HG02885 (cell line): ENCODE data around the gene SAMD14.

Experiments
- ATAC-seq: cut with Tn5 transposase; IDR thresholded peaks from one replicate; pipeline ENCODE4 v1.9.1; 2021; ENCODE audit warnings: mild to moderate bottlenecking; ENCODE audit not compliant: unreplicated experiment, poor library complexity

SAMD14 gene

DNA sequence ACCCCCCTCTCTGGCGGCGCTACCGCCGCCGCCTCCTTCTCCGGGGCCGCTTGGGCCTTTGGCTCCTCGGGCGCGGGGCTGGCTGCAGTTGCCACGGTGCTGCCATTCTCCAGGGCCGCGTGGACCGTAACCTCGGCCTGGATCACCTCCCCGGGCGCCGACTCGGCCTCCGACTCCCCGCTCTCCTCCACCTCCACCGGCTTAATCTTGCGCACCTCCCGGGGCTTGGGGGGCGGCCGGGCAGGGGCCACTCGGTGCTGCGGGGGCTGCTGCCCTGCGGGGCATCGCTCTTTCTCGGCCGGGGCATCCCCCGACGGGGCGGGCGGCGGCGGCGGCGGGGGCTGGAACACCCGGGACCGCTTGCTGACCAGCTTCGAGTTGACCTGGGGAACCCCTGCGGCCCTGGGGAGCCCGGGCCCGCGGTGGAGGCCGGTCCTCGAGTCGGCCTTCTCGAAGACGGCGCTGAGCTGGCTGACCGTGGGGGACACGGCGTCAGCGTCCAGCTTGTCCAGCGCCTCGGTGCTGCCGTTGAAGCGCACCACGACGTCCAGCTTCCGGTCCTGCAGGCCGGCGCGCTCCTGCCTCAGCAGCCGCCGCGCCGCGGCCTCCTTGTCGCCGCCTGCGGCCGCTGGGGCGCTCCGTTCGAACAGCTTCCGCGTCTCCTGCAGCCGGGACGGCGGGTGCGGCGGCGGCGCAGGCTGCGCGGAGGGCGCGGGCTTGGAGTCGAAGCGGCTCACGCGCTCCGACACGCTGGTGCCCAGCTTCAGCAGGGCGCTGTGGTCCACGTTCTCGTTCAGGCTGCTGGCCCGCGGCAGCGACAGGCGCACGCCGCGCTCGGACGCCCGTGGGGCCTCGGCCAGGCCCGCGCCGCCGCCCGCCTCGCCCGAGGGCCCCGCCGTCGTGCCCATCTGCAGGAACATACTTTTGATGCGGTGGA lies 19.7 kb upstream of the SAMD14 start:
- ATAC-seq = no peak

- no peak for ATAC-seq
Observed at GRCh38 chr17:50149091-50149416, 19.1 kb upstream of the SAMD14 start.

- peak; percentile 39 for ATAC-seq
Observed at GRCh38 chr17:50148226-50149090, 18.5 kb upstream of the SAMD14 start.

DNA sequence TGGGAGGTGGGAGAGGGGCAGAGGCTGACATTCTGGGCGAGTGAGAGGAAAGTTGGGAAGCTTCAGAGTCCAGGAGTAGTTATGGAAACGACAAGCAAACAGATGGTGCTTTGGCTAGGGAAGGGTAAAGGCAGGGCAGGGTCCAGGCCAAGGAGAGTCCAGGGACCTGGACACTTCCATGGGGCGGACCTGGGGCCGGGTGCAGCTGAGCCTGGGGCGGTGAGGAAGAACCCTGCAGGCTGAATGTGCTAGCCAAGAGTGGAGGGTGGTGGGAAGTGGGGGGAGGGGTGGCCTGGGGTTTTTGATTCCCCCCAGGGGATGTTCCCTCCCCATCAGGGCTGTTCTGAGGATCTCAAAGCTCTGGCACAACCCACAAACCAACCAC lies 17.9 kb upstream of the SAMD14 start:
- no peak for ATAC-seq

DNA sequence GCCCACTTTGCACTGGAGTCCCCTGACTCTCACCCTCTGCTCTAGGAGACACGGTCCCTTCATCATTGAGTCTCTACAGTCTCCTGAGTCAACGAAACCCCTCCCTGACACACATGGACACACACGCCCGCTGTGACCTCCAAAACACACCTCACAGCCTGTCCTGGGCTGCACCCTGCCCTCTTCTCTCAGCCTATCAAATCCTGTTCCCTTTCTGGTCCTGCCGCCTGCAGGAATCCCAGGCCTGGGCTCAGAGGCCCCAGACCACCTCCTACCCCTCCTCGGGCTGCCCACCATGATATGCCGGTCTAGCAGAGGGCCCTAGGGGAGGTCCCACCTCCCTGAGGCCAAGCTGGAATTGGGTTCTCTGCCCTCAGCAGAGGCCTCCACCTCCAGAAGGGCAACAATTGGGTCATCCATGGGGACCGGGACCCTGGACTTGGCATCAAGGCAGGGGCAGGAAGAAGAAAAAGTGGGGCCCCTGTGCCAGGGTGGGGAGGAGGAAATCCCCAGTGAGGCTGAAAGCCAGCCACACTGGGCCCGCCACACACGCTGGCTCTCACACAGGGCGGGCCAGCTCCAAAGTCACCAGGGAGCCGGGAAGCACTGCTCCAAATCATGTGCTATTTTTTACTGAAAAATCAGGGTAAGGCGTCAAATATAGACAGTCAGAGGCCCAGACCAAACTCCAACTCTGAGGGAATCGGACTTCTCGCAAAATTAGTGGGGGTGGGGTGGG lies 17.1 kb upstream of the SAMD14 start:
- no peak for ATAC-seq

DNA sequence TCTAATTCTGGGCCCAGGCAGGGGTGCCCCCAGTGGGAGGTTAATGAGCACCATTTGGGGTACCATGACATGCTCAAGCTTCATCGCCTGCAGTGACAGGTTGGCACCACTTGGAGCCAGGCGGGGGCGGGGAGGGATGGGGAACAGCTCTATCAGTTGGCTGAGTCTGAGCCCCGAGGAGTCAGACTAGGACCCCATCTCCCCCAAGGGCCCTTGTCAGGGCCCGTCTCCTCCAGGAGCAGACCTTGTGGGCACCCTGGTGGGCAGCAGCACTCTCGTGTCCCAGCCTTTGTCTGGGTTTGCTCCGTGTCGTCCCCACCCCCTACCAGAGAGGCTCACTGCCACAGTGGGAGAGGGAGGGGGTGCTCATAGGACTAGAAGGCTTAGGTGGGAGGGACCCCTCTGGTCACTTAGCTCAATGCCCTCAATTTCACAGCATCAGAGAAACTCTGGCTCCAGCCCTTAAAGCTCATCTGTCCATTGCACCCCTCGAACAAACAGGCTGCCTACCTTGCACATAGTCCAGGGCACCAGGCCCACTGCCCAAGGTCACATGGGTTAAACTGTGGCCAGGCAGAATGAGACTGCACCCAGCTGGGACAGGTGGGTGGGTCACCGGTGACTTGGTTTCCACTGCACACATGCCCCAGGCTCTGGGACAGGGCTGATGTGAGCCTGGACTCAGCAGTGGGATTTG lies 16.4 kb upstream of the SAMD14 start:
- no peak for ATAC-seq

GRCh38 chr17:50145532-50146229 lies 15.7 kb upstream of the SAMD14 start:
- ATAC-seq = no peak

- ATAC-seq = no peak
Observed at GRCh38 chr17:50144845-50145531, 15.0 kb upstream of the SAMD14 start.

DNA sequence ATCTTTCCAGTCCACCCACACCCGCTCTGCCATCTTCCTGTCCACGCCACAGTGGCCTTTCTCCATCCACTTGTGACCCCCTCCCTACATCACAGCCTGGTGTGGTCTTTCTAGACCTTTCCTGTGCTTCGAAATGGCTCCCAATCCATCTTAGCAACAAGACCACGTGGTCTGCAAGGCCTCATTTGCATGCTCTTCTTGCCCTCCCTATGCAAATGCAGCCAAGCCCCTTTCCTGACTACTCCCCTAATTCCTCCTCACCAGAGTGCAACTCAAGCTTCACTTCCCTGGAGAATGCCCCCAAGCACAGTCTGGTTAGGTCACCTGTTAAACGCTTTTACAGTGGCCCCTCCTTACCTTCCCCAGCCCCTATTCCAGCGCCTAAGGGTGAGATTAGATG lies 14.4 kb upstream of the SAMD14 start:
- ATAC-seq = no peak

DNA sequence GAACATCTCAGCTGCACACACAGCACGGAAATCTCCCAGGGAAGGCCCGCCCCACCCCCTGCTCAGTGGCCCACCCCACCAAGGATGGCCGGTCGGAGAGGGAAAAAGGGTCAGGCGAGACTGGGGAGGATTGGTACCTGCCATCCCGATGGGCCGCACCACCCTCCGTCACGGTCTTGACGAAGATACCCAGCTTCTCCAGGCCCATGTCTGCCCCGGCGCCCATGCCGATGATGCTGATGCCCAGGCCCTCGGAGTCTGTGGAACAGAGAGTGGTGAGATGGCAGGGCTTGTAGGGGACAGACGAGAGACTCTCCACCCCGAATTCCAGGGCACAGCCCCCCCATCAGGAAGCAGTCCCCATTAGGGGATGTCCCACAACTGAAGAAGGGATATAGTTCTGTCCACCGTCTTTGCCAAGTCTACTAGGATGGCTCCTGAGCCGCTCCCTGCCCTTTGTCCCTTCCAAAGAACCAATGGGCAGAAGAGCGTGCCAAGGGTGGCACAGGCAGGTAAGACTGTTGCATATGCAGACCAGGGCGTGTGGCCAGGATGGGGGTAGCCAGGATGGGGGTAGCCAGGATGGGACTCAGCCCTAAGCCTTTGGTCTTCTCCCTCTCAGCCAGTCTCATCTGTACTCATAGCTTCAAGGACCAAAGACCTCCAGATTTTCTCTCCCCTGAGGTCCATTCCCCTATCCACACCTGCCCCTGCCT lies 13.7 kb upstream of the SAMD14 start:
- ATAC-seq = no peak

GRCh38 chr17:50141745-50142110 lies 11.8 kb upstream of the SAMD14 start:
- ATAC-seq = no peak

DNA sequence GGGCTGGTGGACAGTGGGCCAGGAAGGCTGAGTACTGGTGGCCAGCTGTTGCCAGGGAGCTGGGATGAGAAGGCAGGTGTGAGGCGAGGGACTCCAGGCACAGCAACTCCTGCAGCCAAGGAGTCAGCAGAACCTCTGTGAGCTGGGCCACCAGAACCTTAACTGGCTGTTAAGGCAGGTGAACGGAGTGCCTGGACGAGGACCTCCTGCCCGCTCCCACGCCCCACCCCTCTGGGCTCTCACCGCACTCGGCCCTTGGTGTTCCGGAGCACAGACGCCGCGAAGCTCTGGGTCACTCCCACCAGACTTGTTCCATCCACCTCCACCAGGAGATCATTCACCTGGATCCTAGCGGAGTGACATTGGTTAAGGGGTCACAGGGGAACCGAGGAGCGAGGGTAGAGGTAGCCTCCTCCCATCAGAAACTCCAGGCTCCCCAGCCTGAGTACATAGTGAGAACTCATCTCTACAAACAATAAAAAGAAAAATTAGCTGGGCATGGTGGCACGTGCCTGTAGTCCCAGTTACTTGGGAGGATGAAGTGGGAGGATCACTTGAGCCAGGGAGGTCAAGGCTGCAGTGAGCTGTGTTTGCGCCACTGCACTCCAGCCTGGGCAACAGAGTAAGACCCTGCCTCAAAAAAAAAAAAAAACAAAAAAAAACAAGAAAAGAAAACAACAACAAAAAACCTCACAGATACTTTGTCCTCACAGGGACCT lies 11.2 kb upstream of the SAMD14 start:
- ATAC-seq = no peak

GRCh38 chr17:50139950-50140885 lies 10.3 kb upstream of the SAMD14 start:
- no peak for ATAC-seq

- no peak for ATAC-seq
Observed at GRCh38 chr17:50139185-50139783, 9.3 kb upstream of the SAMD14 start.

DNA sequence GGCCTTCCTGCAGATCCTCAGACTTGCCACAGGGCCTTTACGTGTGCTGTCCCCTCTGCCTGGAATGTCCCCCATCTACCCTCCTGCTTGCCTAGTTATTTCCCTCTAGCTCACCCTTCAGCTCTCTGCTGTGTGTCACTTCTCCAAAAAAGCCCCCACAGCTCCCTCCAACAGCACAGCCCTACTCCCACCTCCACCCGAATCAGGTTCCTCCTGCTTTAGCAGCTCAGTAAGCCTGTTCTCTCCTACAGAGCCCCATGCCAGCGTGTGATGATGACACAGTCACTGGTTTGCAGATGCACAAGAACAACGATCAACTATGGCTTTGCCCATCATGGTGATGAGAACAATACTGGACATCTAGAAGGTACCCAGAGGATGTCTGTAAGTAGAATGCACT lies 7.1 kb upstream of the SAMD14 start:
- ATAC-seq = no peak

DNA sequence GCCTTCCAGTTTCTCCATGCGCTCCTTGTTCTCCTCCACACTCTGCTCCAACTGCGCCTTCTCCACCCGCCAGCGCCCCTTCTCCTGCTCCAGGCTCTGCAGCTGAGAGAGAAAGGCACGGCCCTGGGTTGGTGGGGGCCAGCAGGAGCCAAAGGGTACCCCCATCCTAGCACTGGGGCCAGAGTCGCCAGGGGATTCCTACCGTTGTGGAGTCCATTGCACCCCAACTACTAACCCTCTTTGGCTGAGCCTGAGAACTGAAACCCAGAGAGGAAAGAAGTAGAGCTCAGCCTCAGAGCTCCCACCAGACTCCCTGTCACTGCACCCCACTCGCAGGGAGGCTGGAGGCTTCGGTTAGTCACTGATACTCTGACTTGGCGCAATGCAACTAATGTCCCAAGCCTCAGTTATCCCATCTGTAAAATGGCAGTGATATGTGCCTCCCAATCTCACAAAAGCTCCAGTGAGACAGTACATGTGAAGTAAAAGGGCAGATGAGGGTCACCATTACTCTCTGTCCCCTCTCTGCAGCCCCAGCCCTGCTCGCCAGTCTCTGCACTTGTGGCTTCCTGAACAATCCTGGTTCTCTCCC lies 6.2 kb upstream of the SAMD14 start:
- no peak for ATAC-seq
